DOHH2 (cell line): ENCODE measurements around the gene EVC2.

Experiments used
- H3F3A ChIP-seq: fragments of 200-600 bp; sonication (generic), shearing (Covaris generic); 2 replicates; pipeline ENCODE4 v1.6.0; 2016; ENCODE audit warnings: antibody characterized with exemption, mild to moderate bottlenecking; ENCODE audit not compliant: control insufficient read depth, insufficient read depth
- H3K27ac ChIP-seq: fragments of 200-600 bp; sonication (generic); 2 replicates; pipeline ENCODE4 v1.5.1; 2014; ENCODE audit warnings: low read depth, mild to moderate bottlenecking, low read length, moderate library complexity
- H3K27me3 ChIP-seq: fragments of 200-600 bp; sonication (generic); 2 replicates; pipeline ENCODE4 v1.6.1; 2014; ENCODE audit warnings: mild to moderate bottlenecking, low read length, mixed read lengths; ENCODE audit not compliant: control insufficient read depth
- H3K36me3 ChIP-seq: fragments of 200-600 bp; sonication (generic); 2 replicates; pipeline ENCODE4 v1.6.1; 2014; ENCODE audit warnings: mild to moderate bottlenecking, low read length, moderate library complexity, mixed read lengths; ENCODE audit not compliant: control insufficient read depth
- H3K4me1 ChIP-seq: fragments of 200-600 bp; sonication (generic); 2 replicates; pipeline ENCODE4 v1.6.1; 2014; ENCODE audit warnings: mild to moderate bottlenecking, low read length, mixed read lengths; ENCODE audit not compliant: control insufficient read depth
- H3K4me2 ChIP-seq: fragments of 200-600 bp; sonication (generic); 2 replicates; pipeline ENCODE4 v1.6.0; 2014; ENCODE audit warnings: mild to moderate bottlenecking, low read length, moderate library complexity
- H3K4me3 ChIP-seq: fragments of 200-600 bp; sonication (generic); 2 replicates; pipeline ENCODE4 v1.5.1; 2014; ENCODE audit warnings: mild to moderate bottlenecking, low read length, mixed read lengths
- H3K79me2 ChIP-seq: fragments of 200-600 bp; sonication (generic); 2 replicates; pipeline ENCODE4 v1.6.1; 2014; ENCODE audit warnings: mild to moderate bottlenecking, low read length, mixed read lengths; ENCODE audit not compliant: control insufficient read depth
- H3K9me2 ChIP-seq: fragments of 200-600 bp; sonication (generic); replicated peaks from 2 replicates; pipeline ENCODE4 v1.6.1; 2014; ENCODE audit warnings: mild to moderate bottlenecking, low read length, mixed read lengths; ENCODE audit not compliant: control insufficient read depth
- H3K9me3 ChIP-seq: fragments of 200-600 bp; sonication (generic); 2 replicates; pipeline ENCODE4 v1.6.1; 2014; ENCODE audit warnings: antibody characterized with exemption, low read length, mixed read lengths; ENCODE audit not compliant: control insufficient read depth, insufficient read depth
- H4K20me1 ChIP-seq: fragments of 200-600 bp; sonication (generic); 2 replicates; pipeline ENCODE4 v1.6.0; 2014; ENCODE audit warnings: low read depth, mild to moderate bottlenecking, antibody characterized with exemption, low read length, moderate library complexity; ENCODE audit not compliant: control insufficient read depth, insufficient read depth
- CTCF ChIP-seq: fragments of 200-600 bp; sonication (generic); IDR thresholded peaks from one replicate; pipeline ENCODE4 v1.5.1; 2014; ENCODE audit warnings: antibody characterized with exemption, mild to moderate bottlenecking, low read depth, low read length; ENCODE audit not compliant: poor library complexity, severe bottlenecking
- EZH2phosphoT487 ChIP-seq: fragments of 200-600 bp; sonication (generic); IDR thresholded peaks from 2 replicates; pipeline ENCODE4 v1.6.1; 2017; ENCODE audit warnings: borderline replicate concordance, mild to moderate bottlenecking, antibody characterized with exemption, low read length, moderate library complexity, mixed read lengths

EVC2 gene

GRCh38 chr4:5678977-5679376 is 29.4 kb downstream of the EVC2 start:
- no peaks in the 10 kb centered on the region for H3K9me3 ChIP-seq
- H3K79me2 ChIP-seq = no peaks in the 10 kb centered on the region
- H3K36me3 ChIP-seq = no peaks in the 10 kb centered on the region
- no peak overlapping the region for H3K4me2 ChIP-seq
- no peaks in the 10 kb centered on the region for H4K20me1 ChIP-seq
- no peaks in the 10 kb centered on the region for H3K4me1 ChIP-seq
- no peaks in the 10 kb centered on the region for H3K9me2 ChIP-seq
- H3F3A ChIP-seq = no peaks in the 10 kb centered on the region
- H3K27ac ChIP-seq = no peak overlapping the region
- no peak overlapping the region for H3K4me3 ChIP-seq
- no peaks in the 10 kb centered on the region for H3K27me3 ChIP-seq
- TF ChIP-seq CTCF (no peak), EZH2phosphoT487 (no peak)

GRCh38 chr4:5676763-5677162 is 31.6 kb downstream of the EVC2 start:
- no peak overlapping the region for H3K27ac ChIP-seq
- H3K4me3 ChIP-seq = no peak overlapping the region
- H3K4me2 ChIP-seq = no peak overlapping the region
- no peaks in the 10 kb centered on the region for H3K9me2 ChIP-seq
- no peaks in the 10 kb centered on the region for H3K4me1 ChIP-seq
- no peaks in the 10 kb centered on the region for H3K36me3 ChIP-seq
- no peaks in the 10 kb centered on the region for H3F3A ChIP-seq
- no peaks in the 10 kb centered on the region for H3K79me2 ChIP-seq
- H3K27me3 ChIP-seq = no peaks in the 10 kb centered on the region
- TF ChIP-seq CTCF = no peak
- TF ChIP-seq EZH2phosphoT487 = no peak
- no peaks in the 10 kb centered on the region for H3K9me3 ChIP-seq
- no peaks in the 10 kb centered on the region for H4K20me1 ChIP-seq

GRCh38 chr4:5666741-5667140 is 41.6 kb downstream of the EVC2 start:
- Histone ChIP-seq H3K9me3 (no peaks in the 10 kb centered on the region), H3F3A (no peaks in the 10 kb centered on the region), H3K4me1 (no peaks in the 10 kb centered on the region), H3K36me3 (no peaks in the 10 kb centered on the region), H3K27me3 (no peaks in the 10 kb centered on the region), H3K4me2 (no peak overlapping the region), H3K9me2 (no peaks in the 10 kb centered on the region; the same call in 1 of the 2 replicates), H3K27ac (no peak overlapping the region), H3K79me2 (no peaks in the 10 kb centered on the region), H4K20me1 (no peaks in the 10 kb centered on the region), H3K4me3 (no peak overlapping the region)
- TF ChIP-seq CTCF = no peak
- TF ChIP-seq EZH2phosphoT487 = no peak

- Histone ChIP-seq H4K20me1 (no peaks in the 10 kb centered on the region), H3K27me3 (no peaks in the 10 kb centered on the region), H3K27ac (no peak overlapping the region), H3K36me3 (no peaks in the 10 kb centered on the region), H3K4me3 (no peak overlapping the region), H3K4me2 (no peak overlapping the region), H3K9me2 (no peaks in the 10 kb centered on the region; the same call in 1 of the 2 replicates), H3K9me3 (no peaks in the 10 kb centered on the region), H3K4me1 (no peaks in the 10 kb centered on the region), H3K79me2 (no peaks in the 10 kb centered on the region), H3F3A (no peaks in the 10 kb centered on the region)
- TF ChIP-seq CTCF (no peak), EZH2phosphoT487 (no peak)
Measured at GRCh38 chr4:5664778-5665177, 43.6 kb downstream of the EVC2 start.
